Liver (tissue), 9 donors: Measurements from ENCODE around the gene L3MBTL1. TPM values are rescaled to one million over a fixed set of nuclear protein-coding genes. Genes with fewer than 3 reads are reported as not detected.

ENCODE experiments used
- DNase-seq: peaks from one replicate; pipeline ENCODE4 v3.0.0-alpha.2; 2017; ENCODE audit warnings: low spot score
- H3K27ac ChIP-seq, 2 donors: one replicate each; pipeline ENCODE4 v1.7.0; 2013; ENCODE audit warnings: inconsistent platforms in 2 of 2, low read length in 2 of 2, control low read depth in 1 of 2, low read depth in 1 of 2, mild to moderate bottlenecking in 1 of 2
- H3K27me3 ChIP-seq, 4 donors: one replicate each; pipeline versions ENCODE4 v1.6.1 to v1.7.0; 2013; ENCODE audit warnings: low read length in 3 of 4, inconsistent platforms in 1 of 4, mild to moderate bottlenecking in 1 of 4, moderate library complexity in 1 of 4; ENCODE audit not compliant: control insufficient read depth in 4 of 4, insufficient read depth in 4 of 4
- H3K36me3 ChIP-seq, 4 donors: one replicate each; pipeline versions ENCODE4 v1.6.1 to v1.7.0; 2013; ENCODE audit warnings: low read length in 3 of 4, mild to moderate bottlenecking in 3 of 4, low read depth in 1 of 4, moderate library complexity in 1 of 4; ENCODE audit not compliant: control insufficient read depth in 4 of 4, insufficient read depth in 3 of 4
- H3K4me1 ChIP-seq, 4 donors: one replicate each; pipeline versions ENCODE4 v1.6.1 to v1.7.0; 2013; ENCODE audit warnings: low read length in 3 of 4, mild to moderate bottlenecking in 3 of 4, moderate library complexity in 1 of 4; ENCODE audit not compliant: control insufficient read depth in 4 of 4, insufficient read depth in 4 of 4
- H3K4me3 ChIP-seq, 3 donors: one replicate each; pipeline versions ENCODE4 v1.6.1 to v1.7.0; 2013; ENCODE audit warnings: low read length in 3 of 3, control low read depth in 1 of 3, low read depth in 1 of 3, mild to moderate bottlenecking in 1 of 3
- H3K9ac ChIP-seq, 2 donors: one replicate each; pipeline ENCODE4 v1.7.0; 2013; ENCODE audit warnings: low read length in 2 of 2, mild to moderate bottlenecking in 2 of 2, moderate library complexity in 2 of 2, control low read depth in 1 of 2, low read depth in 1 of 2
- H3K9me3 ChIP-seq, 4 donors: one replicate each; pipeline versions ENCODE4 v1.6.1 to v1.7.0; 2013; ENCODE audit warnings: low read length in 3 of 4; ENCODE audit not compliant: control insufficient read depth in 4 of 4
- EGR1 ChIP-seq, 2 donors: IDR thresholded peaks; 2 replicates each; pipeline ENCODE4 v1.6.1; 2016 to 2018; ENCODE audit warnings: antibody characterized with exemption in 2 of 2, low read depth in 2 of 2
- FOXA1 ChIP-seq: IDR thresholded peaks from 2 replicates; pipeline ENCODE4 v1.6.1; 2016; ENCODE audit warnings: antibody characterized with exemption
- FOXA2 ChIP-seq: IDR thresholded peaks from 2 replicates; pipeline ENCODE4 v1.6.1; 2016; ENCODE audit warnings: antibody characterized with exemption
- GABPA ChIP-seq, 2 donors: IDR thresholded peaks in 1 of 2; conservative IDR thresholded peaks in 1 of 2; 2 replicates each; pipeline ENCODE4 v1.6.1; 2016; ENCODE audit warnings: antibody characterized with exemption in 2 of 2, mild to moderate bottlenecking in 1 of 2, moderate library complexity in 1 of 2
- HNF4A ChIP-seq, 2 donors: conservative IDR thresholded peaks; 2 replicates each; pipeline ENCODE4 v1.6.1; 2016; ENCODE audit warnings: antibody characterized with exemption in 2 of 2, mild to moderate bottlenecking in 2 of 2
- HNF4G ChIP-seq: IDR thresholded peaks from 2 replicates; pipeline ENCODE4 v1.6.1; 2016; ENCODE audit warnings: antibody characterized with exemption
- JUND ChIP-seq, 2 donors: IDR thresholded peaks; 2 replicates each; pipeline ENCODE4 v1.6.1; 2016; ENCODE audit warnings: antibody characterized with exemption in 2 of 2
- NR2F2 ChIP-seq: IDR thresholded peaks from 2 replicates; pipeline ENCODE4 v1.6.1; 2016; ENCODE audit warnings: antibody characterized with exemption
- RAD21 ChIP-seq, 2 donors: IDR thresholded peaks; 2 replicates each; pipeline ENCODE4 v1.6.1; 2016; ENCODE audit warnings: antibody characterized with exemption in 2 of 2, mild to moderate bottlenecking in 2 of 2
- RXRA ChIP-seq, 2 donors: IDR thresholded peaks; 2 replicates each; pipeline ENCODE4 v1.6.1; 2017 to 2018; ENCODE audit warnings: antibody characterized with exemption in 2 of 2, mild to moderate bottlenecking in 1 of 2
- SP1 ChIP-seq: IDR thresholded peaks from 2 replicates; pipeline ENCODE4 v1.6.1; 2018; ENCODE audit warnings: antibody characterized with exemption, mild to moderate bottlenecking
- TAF1 ChIP-seq: conservative IDR thresholded peaks from 2 replicates; pipeline ENCODE4 v1.6.1; 2016; ENCODE audit warnings: antibody characterized with exemption, mild to moderate bottlenecking
- YY1 ChIP-seq: IDR thresholded peaks from 2 replicates; pipeline ENCODE4 v1.6.1; 2016; ENCODE audit warnings: antibody characterized with exemption, mild to moderate bottlenecking
- WGBS: extraction: QIAGEN DNeasy Blood & Tissue Kit; methylation state at CpG from one replicate; pipeline ENCODE4 v1.1.7; 2013; 5-methylcytosine and 5-hydroxymethylcytosine counted together
- polyA plus RNA-seq, 2 donors: library from polyadenylated mRNA; stranded (reverse) in 1 of 2; unstranded in 1 of 2; fragments of 200-250 nt in 1 of 2; fragments of >200 nt in 1 of 2; fragmentation: Nextera tagmentation in 1 of 2; extraction: Ambion mirVana in 1 of 2; gene quantifications; one replicate each; pipeline versions ENCODE4 v1.2.1 to v1.2.3, GENCODE V29; 2013 to 2015
- total RNA-seq, 2 donors: library from RNA; depleted of rRNA; stranded (reverse); fragments of >200 nt; gene quantifications; one replicate each; pipeline ENCODE4 v1.2.3, GENCODE V29; 2014
- TF ChIP-seq, protein P1 (sequence below): IDR thresholded peaks from 2 replicates; pipeline ENCODE4 v1.6.1; 2016; ENCODE audit warnings: antibody characterized with exemption, mild to moderate bottlenecking
- TF ChIP-seq, protein P2 (sequence below): IDR thresholded peaks from 2 replicates; pipeline ENCODE4 v1.6.1; 2016; ENCODE audit warnings: antibody characterized with exemption
- TF ChIP-seq, protein P3 (sequence below): IDR thresholded peaks from 2 replicates; pipeline ENCODE4 v1.6.1; 2016; ENCODE audit warnings: antibody characterized with exemption
- TF ChIP-seq, protein P4 (sequence below): IDR thresholded peaks from 2 replicates; pipeline ENCODE4 v1.6.1; 2016; ENCODE audit warnings: antibody characterized with exemption
- TF ChIP-seq, protein P5 (sequence below): fragments of 150-350 bp; IDR thresholded peaks from 2 replicates; pipeline ENCODE4 v1.5.1; 2017; ENCODE audit warnings: improper control_type of control experiment, low read depth, low read length; ENCODE audit not compliant: missing input control
- donor health status: healthy.
- donor health status: healthy.
- donor health status: healthy.
- donor health status: healthy.
- donor health status: healthy.

Gene L3MBTL1
- total and polyA plus RNA-seq, 4 donors: 0.45 to 5.6 (median 2.0) TPM

DNA sequence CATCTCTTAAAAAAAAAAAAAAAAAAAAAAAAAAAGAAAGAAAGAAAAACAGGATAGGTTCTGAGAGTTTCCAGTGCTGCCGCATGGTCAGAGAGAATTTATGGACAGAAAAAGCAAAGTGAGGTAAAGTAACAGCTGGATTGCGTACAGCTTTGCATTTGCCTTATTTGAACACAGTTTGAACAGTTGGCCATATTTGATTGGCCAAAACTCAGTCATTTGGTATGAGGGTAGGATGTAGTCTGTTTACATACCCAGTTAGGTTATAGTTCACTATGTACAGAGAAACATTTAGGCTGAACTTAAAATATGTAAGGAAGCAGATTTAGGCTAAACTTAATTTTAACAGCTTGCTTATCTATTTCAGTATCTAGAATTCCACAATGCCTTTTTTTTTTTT is 17.5 kb upstream of the L3MBTL1 start:
- no peak for TF ChIP-seq YY1
- TF ChIP-seq EGR1 (IDR thresholded peaks at IDR 0.05; ENCODE audit: low read depth in 2 of 2): no peak
- no peak for TF ChIP-seq FOXA2
- no peak for TF ChIP-seq JUND (IDR thresholded peaks at IDR 0.05)
- TF ChIP-seq, protein P1, sequence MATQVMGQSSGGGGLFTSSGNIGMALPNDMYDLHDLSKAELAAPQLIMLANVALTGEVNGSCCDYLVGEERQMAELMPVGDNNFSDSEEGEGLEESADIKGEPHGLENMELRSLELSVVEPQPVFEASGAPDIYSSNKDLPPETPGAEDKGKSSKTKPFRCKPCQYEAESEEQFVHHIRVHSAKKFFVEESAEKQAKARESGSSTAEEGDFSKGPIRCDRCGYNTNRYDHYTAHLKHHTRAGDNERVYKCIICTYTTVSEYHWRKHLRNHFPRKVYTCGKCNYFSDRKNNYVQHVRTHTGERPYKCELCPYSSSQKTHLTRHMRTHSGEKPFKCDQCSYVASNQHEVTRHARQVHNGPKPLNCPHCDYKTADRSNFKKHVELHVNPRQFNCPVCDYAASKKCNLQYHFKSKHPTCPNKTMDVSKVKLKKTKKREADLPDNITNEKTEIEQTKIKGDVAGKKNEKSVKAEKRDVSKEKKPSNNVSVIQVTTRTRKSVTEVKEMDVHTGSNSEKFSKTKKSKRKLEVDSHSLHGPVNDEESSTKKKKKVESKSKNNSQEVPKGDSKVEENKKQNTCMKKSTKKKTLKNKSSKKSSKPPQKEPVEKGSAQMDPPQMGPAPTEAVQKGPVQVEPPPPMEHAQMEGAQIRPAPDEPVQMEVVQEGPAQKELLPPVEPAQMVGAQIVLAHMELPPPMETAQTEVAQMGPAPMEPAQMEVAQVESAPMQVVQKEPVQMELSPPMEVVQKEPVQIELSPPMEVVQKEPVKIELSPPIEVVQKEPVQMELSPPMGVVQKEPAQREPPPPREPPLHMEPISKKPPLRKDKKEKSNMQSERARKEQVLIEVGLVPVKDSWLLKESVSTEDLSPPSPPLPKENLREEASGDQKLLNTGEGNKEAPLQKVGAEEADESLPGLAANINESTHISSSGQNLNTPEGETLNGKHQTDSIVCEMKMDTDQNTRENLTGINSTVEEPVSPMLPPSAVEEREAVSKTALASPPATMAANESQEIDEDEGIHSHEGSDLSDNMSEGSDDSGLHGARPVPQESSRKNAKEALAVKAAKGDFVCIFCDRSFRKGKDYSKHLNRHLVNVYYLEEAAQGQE: no peak
- no peak for TF ChIP-seq NR2F2
- TF ChIP-seq, protein P2, sequence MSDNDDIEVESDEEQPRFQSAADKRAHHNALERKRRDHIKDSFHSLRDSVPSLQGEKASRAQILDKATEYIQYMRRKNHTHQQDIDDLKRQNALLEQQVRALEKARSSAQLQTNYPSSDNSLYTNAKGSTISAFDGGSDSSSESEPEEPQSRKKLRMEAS: no peak
- no peak for TF ChIP-seq GABPA (IDR thresholded peaks at IDR 0.05 in 1 of 2, conservative IDR thresholded peaks at IDR 0.05 in 1 of 2)
- TF ChIP-seq, protein P3, sequence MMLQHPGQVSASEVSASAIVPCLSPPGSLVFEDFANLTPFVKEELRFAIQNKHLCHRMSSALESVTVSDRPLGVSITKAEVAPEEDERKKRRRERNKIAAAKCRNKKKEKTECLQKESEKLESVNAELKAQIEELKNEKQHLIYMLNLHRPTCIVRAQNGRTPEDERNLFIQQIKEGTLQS: no peak
- no peak for TF ChIP-seq FOXA1
- TF ChIP-seq SP1: no peak
- TF ChIP-seq RAD21 (IDR thresholded peaks at IDR 0.05): no peak
- TF ChIP-seq, protein P4, sequence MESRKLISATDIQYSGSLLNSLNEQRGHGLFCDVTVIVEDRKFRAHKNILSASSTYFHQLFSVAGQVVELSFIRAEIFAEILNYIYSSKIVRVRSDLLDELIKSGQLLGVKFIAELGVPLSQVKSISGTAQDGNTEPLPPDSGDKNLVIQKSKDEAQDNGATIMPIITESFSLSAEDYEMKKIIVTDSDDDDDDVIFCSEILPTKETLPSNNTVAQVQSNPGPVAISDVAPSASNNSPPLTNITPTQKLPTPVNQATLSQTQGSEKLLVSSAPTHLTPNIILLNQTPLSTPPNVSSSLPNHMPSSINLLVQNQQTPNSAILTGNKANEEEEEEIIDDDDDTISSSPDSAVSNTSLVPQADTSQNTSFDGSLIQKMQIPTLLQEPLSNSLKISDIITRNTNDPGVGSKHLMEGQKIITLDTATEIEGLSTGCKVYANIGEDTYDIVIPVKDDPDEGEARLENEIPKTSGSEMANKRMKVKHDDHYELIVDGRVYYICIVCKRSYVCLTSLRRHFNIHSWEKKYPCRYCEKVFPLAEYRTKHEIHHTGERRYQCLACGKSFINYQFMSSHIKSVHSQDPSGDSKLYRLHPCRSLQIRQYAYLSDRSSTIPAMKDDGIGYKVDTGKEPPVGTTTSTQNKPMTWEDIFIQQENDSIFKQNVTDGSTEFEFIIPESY: no peak
- TF ChIP-seq, protein P5, sequence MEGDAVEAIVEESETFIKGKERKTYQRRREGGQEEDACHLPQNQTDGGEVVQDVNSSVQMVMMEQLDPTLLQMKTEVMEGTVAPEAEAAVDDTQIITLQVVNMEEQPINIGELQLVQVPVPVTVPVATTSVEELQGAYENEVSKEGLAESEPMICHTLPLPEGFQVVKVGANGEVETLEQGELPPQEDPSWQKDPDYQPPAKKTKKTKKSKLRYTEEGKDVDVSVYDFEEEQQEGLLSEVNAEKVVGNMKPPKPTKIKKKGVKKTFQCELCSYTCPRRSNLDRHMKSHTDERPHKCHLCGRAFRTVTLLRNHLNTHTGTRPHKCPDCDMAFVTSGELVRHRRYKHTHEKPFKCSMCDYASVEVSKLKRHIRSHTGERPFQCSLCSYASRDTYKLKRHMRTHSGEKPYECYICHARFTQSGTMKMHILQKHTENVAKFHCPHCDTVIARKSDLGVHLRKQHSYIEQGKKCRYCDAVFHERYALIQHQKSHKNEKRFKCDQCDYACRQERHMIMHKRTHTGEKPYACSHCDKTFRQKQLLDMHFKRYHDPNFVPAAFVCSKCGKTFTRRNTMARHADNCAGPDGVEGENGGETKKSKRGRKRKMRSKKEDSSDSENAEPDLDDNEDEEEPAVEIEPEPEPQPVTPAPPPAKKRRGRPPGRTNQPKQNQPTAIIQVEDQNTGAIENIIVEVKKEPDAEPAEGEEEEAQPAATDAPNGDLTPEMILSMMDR: no peak
- no peak for TF ChIP-seq TAF1
- TF ChIP-seq HNF4G: no peak
- Histone ChIP-seq H3K4me1 (no peaks in the 10 kb centered on the region), H3K9me3 (no peaks in the 10 kb centered on the region), H3K4me3 (no peak overlapping the region), H3K9ac (no peak overlapping the region), H3K36me3 (no peaks in the 10 kb centered on the region), H3K27me3 (no peaks in the 10 kb centered on the region), H3K27ac (no peak overlapping the region)
- DNase-seq: no peak
- 96% methylated on average over 2 of the region's 2 CpGs for WGBS

DNA sequence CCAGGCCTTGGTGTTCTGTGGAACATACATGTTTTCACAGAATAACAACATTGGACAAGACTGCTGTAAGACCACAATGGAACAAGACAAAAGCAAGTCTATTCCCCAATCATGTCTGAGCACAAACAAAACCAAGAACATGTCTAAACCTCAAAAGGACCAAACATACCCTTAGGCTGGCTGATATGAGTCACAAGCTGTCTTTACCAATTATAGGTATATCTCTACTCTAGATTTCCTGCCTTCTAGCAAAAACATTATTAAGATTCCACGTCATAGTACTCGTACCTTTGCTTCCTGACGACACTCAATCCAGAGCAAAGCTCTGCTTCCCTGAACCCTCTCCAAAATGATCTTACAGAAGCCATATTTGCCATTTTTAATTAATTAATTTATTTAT is 15.4 kb upstream of the L3MBTL1 start:
- WGBS: 91% methylated on average over 3 of the region's 3 CpGs
- TF ChIP-seq, protein P5: no peak
- TF ChIP-seq SP1 (no peak), NR2F2 (no peak), EGR1 (IDR thresholded peaks at IDR 0.05; ENCODE audit: low read depth in 2 of 2) (no peak), TAF1 (no peak), RAD21 (IDR thresholded peaks at IDR 0.05) (no peak), RXRA (IDR thresholded peaks at IDR 0.05) (no peak), HNF4G (no peak), JUND (IDR thresholded peaks at IDR 0.05) (no peak), HNF4A (conservative IDR thresholded peaks at IDR 0.05) (no peak), GABPA (IDR thresholded peaks at IDR 0.05 in 1 of 2, conservative IDR thresholded peaks at IDR 0.05 in 1 of 2) (no peak), FOXA2 (no peak)
- TF ChIP-seq, protein P2: no peak
- TF ChIP-seq, protein P3: no peak
- TF ChIP-seq, protein P4: no peak
- Histone ChIP-seq H3K36me3 (no peaks in the 10 kb centered on the region), H3K9me3 (no peaks in the 10 kb centered on the region), H3K9ac (no peak overlapping the region), H3K27ac (no peak overlapping the region), H3K4me1 (no peaks in the 10 kb centered on the region), H3K4me3 (no peak overlapping the region), H3K27me3 (no peaks in the 10 kb centered on the region)
- DNase-seq: no peak
